GM19328 (cell line): ENCODE data around the gene SFXN3.
A peak's percentile ranks its signal among the peaks of the same experiment; 100 is the strongest.

Source experiments
- ATAC-seq: cut with Tn5 transposase; IDR thresholded peaks from one replicate; pipeline ENCODE4 v1.9.1; 2021; ENCODE audit warnings: mild to moderate bottlenecking, moderate library complexity; ENCODE audit not compliant: unreplicated experiment

SFXN3 gene

DNA sequence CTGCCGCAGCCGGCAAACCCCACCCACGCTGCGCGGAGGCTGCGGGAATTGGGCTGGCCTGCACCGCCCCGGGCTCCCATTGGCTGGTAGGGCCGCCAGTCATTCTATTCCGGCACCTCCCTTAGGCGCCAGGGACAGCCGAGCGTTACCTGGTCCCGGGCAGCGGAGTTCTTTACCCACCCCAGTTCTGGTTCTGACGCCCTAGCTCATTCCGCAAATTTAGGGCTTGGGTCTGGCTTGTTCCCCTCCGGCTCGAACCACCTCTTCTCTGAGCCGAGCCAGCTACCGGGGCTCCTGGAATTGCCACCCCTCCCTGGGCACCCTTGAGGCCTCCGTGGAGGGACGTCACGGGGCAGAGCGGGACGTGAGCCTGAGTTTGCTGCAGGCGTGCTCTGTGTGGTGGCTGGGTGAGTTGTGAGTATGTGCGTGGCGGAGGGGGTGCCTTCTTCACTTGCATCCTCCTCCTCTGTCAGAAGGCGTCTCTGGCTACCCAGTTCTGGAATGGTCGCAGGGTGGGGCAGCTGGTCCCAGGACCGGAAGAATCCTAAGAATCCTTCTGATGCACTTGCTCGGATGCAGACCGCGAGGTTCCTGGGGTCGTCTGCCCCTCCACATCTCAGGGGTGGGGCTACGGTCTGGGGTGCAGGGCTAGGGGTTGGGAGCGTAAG is at the start of gene SFXN3, which contains the start of gene PDZD7:
Gene SFXN3 (plus strand): TSS at position 107 of the 668 bp plus-strand sequence. CDS start 3,461 bp downstream, outside the sequence.
Gene PDZD7 (minus strand): TSS at position 2 of the 668 bp plus-strand sequence. CDS start 910 bp downstream, outside the sequence.
- peak; percentile 85 for ATAC-seq

GRCh38 chr10:100982916-100983830 is 47.9 kb upstream of the SFXN3 start:
- no peak for ATAC-seq

- ATAC-seq, result no peak
These were observed 47.0 kb upstream of the SFXN3 start for GRCh38 chr10:100983868-100984671.

GRCh38 chr10:100984672-100985177 is 46.3 kb upstream of the SFXN3 start:
- no peak for ATAC-seq

DNA sequence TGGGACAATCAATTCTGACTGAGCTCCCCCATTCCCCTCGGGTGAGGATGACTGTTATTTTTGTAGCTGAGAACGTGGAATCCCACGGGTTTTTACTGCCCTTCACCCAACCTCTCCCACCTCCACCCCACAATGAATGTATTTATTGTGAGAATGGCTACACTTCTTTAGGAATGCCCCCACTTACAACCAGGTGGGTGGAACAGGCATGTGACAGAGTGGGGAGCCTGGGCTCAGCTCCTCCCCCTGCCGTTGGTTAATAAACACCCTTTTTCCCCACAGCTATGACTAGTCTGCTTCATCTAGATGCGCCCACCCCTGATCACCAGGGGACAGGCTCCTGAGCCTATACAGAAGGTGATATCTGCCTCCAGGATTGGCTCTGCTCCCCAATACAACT is 45.7 kb upstream of the SFXN3 start:
- no peak for ATAC-seq

DNA sequence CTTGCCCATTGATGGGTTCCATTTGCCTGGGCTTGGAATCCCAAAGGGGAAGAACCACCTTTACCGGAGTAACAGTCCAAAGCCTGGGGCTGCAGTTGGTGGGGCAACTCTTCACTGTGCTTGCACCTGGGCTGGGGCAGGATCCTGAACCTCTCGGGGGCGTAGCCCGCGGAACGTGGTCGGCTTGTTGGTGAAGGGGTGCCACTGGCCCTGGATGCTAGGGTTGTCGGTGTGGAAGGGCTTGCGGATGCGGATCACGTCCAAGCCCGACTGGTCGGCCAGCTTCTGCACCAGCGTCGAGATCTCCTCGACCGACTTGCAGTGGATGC is 44.4 kb upstream of the SFXN3 start:
- ATAC-seq, result no peak

DNA sequence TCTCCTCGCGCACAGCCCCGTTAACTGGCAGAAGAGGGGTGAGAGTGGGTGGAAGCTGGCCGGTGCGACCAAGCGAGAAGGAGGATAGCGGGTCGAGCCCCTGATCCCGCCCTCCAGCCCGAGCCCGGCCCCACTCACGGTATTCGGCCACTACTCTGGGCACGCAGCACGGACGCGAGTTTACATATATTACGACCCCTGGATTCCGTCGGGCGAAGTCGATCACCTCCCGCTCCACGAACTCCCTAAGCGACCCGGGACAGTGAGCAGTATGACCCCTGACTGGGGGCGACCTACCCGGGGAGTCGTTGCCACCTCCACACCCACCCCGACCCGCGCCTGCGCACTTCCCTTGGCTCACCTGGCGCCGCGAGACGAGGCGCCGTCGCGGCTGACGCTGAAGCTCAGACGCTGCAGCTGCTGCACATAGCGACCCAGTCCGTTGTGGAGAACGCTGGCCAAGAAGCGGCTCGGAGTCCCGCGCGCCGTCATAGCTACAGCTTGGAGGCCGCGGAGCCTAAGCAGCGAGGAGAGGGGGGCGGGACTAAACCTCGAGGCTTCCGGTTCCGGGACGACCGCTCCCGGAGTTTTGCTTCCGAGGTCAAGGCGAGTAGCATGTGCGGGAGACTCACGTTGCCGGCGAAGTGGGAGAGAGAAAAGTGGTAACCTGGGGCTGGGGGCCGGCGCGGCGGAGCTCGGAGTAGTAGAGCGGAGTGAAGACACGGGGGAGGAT is 43.9 kb upstream of the SFXN3 start, which contains the start of the genes MRPL43 and TWNK:
Gene MRPL43 (minus strand): TSS at position 546 of the 733 bp plus-strand sequence. CDS start 54 bp downstream, at position 492.
Gene TWNK (plus strand): TSS at position 592 of the 733 bp plus-strand sequence. CDS start 668 bp downstream, outside the sequence.
- ATAC-seq, result peak; percentile 79

- ATAC-seq, result no peak
These were observed 43.4 kb upstream of the SFXN3 start for GRCh38 chr10:100987685-100988049.

GRCh38 chr10:100988166-100988565 is 42.9 kb upstream of the SFXN3 start:
- no peak for ATAC-seq

DNA sequence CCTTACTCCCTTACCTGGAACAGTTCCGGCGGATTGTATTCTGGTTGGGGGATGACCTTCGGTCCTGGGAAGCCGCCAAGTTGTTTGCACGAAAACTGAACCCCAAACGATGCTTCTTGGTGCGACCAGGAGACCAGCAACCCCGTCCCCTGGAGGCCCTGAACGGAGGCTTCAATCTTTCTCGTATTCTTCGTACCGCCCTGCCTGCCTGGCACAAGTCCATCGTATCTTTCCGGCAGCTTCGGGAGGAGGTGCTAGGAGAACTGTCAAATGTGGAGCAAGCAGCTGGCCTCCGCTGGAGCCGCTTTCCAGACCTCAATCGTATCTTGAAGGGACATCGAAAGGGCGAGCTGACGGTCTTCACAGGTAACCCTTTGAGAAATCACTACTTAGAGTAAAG is 41.9 kb upstream of the SFXN3 start:
- no peak for ATAC-seq

- ATAC-seq, result no peak
These were observed 36.9 kb upstream of the SFXN3 start for GRCh38 chr10:100993986-100994708.

- no peak for ATAC-seq
These were observed 35.9 kb upstream of the SFXN3 start for GRCh38 chr10:100995181-100995580.

GRCh38 chr10:100996678-100997359 is 34.2 kb upstream of the SFXN3 start:
- no peak for ATAC-seq

GRCh38 chr10:100997360-100998182 is 33.5 kb upstream of the SFXN3 start:
- no peak for ATAC-seq

- ATAC-seq, result no peak
These were observed 32.6 kb upstream of the SFXN3 start for GRCh38 chr10:100998183-100998990.

- peak; percentile 39 for ATAC-seq
These were observed 31.9 kb upstream of the SFXN3 start for GRCh38 chr10:100998991-100999741.
